OCI-LY3 (cell line): ENCODE results near the gene EXTL2.
A peak's percentile ranks its signal among the peaks of the same experiment; 100 is the strongest.

Source experiments
- H2AFZ ChIP-seq: fragments of 200-600, 300-600 bp; shearing (Covaris generic); 2 replicates; pipeline ENCODE4 v1.6.0; 2014; ENCODE audit warnings: antibody characterized with exemption, low read depth, low read length
- H3K27ac ChIP-seq: fragments of 200-600, 300-600 bp; sonication (generic); 2 replicates; pipeline ENCODE4 v1.5.1; 2014; ENCODE audit warnings: mild to moderate bottlenecking, low read length, moderate library complexity, mixed read lengths
- H3K27me3 ChIP-seq: fragments of 200-600, 300-600 bp; sonication (generic); 2 replicates; pipeline ENCODE4 v1.6.1; 2014; ENCODE audit warnings: low read depth, low read length, mixed read lengths
- H3K36me3 ChIP-seq: fragments of 200-600, 300-600 bp; sonication (generic); replicated peaks from 2 replicates; pipeline ENCODE3; 2014; ENCODE audit warnings: low read depth, low read length, mixed read lengths
- H3K4me1 ChIP-seq: fragments of 300-600, 200-600 bp; sonication (generic); 2 replicates; pipeline ENCODE4 v1.6.1; 2014; ENCODE audit warnings: low read length, mixed read lengths
- H3K4me2 ChIP-seq: fragments of 200-600, 300-600 bp; sonication (generic); 2 replicates; pipeline ENCODE4 v1.6.1; 2014; ENCODE audit warnings: low read length, mixed read lengths
- H3K4me3 ChIP-seq: fragments of 300-600, 200-600 bp; sonication (generic); 2 replicates; pipeline ENCODE4 v1.5.1; 2014; ENCODE audit warnings: antibody characterized with exemption, mild to moderate bottlenecking, low read length, moderate library complexity
- H3K79me2 ChIP-seq: fragments of 300-600, 200-600 bp; shearing (Covaris generic); 2 replicates; pipeline ENCODE4 v1.6.1; 2014; ENCODE audit warnings: mild to moderate bottlenecking, low read length, mixed read lengths
- H3K9ac ChIP-seq: fragments of 300-600, 200-600 bp; shearing (Covaris generic); 2 replicates; pipeline ENCODE4 v1.6.0; 2014; ENCODE audit warnings: mild to moderate bottlenecking, low read length, moderate library complexity
- H3K9me3 ChIP-seq: fragments of 200-600, 300-600 bp; shearing (Covaris generic); 2 replicates; pipeline ENCODE4 v1.6.1; 2014; ENCODE audit warnings: low read length, mixed read lengths; ENCODE audit not compliant: insufficient read depth
- H4K20me1 ChIP-seq: fragments of 200-600, 300-600 bp; sonication (generic); 2 replicates; pipeline ENCODE4 v1.6.1; 2016; ENCODE audit warnings: low read length, mixed read lengths; ENCODE audit not compliant: insufficient read depth
- EZH2phosphoT487 ChIP-seq: fragments of 200-600 bp; shearing (Covaris generic); IDR thresholded peaks from 2 replicates; pipeline ENCODE4 v1.6.1; 2018; ENCODE audit warnings: antibody characterized with exemption, mixed run types, low read depth
- TF ChIP-seq, protein P1 (sequence below): fragments of 200-600, 300-600 bp; sonication (generic); IDR thresholded peaks from 2 replicates; pipeline ENCODE4 v1.5.1; 2014; ENCODE audit warnings: antibody characterized with exemption, low read length, low read depth

EXTL2 gene

DNA sequence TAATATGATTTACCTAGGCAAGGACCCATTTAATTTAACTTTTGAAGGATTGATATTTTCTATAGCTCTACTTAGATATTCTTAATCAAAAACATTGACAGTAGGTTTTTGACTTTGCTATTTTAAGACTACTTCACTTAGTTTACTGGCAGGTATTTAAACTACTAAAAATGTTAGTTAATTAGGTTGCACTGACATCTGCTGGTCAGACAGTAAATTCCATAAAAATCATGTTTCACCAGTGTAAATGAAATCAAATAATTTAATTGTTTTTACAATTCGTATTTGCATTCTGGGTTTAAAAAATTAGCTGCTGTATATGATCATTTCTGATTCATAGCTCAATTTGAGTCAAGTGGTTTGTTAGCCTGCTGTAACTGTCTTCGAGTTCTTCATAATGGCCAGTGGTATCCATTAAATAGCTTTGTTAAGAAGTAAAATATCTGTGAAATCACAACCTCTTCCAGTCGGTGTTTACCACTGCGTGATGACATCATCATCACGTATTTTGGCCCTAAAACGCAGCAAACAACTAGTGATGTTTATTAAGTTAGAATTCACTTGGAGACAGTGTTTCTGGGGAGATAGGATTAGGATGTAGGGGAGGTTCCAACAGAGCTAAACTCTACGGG lies 26.2 kb downstream of the EXTL2 start:
- TF ChIP-seq, protein P1, sequence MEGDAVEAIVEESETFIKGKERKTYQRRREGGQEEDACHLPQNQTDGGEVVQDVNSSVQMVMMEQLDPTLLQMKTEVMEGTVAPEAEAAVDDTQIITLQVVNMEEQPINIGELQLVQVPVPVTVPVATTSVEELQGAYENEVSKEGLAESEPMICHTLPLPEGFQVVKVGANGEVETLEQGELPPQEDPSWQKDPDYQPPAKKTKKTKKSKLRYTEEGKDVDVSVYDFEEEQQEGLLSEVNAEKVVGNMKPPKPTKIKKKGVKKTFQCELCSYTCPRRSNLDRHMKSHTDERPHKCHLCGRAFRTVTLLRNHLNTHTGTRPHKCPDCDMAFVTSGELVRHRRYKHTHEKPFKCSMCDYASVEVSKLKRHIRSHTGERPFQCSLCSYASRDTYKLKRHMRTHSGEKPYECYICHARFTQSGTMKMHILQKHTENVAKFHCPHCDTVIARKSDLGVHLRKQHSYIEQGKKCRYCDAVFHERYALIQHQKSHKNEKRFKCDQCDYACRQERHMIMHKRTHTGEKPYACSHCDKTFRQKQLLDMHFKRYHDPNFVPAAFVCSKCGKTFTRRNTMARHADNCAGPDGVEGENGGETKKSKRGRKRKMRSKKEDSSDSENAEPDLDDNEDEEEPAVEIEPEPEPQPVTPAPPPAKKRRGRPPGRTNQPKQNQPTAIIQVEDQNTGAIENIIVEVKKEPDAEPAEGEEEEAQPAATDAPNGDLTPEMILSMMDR = peak; percentile 64
- no peak for TF ChIP-seq EZH2phosphoT487
- Histone ChIP-seq H3K9me3 (no peaks in the 10 kb centered on the region), H3K4me2 (peak overlapping the region; percentile 48), H3K27ac (no peak overlapping the region), H3K79me2 (no peaks in the 10 kb centered on the region), H3K4me1 (peaks cover 3% of the 10 kb centered on the region; the same call in 1 of the 2 replicates), H2AFZ (0 out of 2 replicates have a peak overlapping the region, but pooled peaks have one; percentile 17), H3K9ac (no peak overlapping the region), H3K36me3 (no peaks in the 10 kb centered on the region), H3K4me3 (peak overlapping the region; percentile 39), H4K20me1 (no peaks in the 10 kb centered on the region), H3K27me3 (no peaks in the 10 kb centered on the region)

DNA sequence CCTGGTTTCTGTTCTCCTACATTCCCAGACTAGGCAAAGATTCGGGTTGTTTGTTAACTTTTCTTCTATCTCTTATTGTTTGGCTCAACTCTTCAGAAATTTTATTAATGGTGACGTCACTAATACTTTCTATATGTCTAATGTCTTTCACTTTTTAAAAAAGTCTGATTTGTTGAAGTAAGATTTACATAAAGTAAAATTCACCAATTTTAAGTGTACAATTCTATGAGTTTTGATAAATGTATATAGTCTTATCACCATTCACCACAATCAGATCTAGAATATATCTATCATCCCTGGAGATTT lies 27.8 kb downstream of the EXTL2 start:
- H3K36me3 ChIP-seq = no peaks in the 10 kb centered on the region
- no peak overlapping the region for H2AFZ ChIP-seq
- no peak overlapping the region for H3K4me3 ChIP-seq
- H3K9me3 ChIP-seq = no peaks in the 10 kb centered on the region
- no peaks in the 10 kb centered on the region for H4K20me1 ChIP-seq
- H3K4me1 ChIP-seq = peaks cover 3% of the 10 kb centered on the region; the same call in 1 of the 2 replicates
- TF ChIP-seq, protein P1 = no peak
- no peak for TF ChIP-seq EZH2phosphoT487
- H3K9ac ChIP-seq = no peak overlapping the region
- no peaks in the 10 kb centered on the region for H3K79me2 ChIP-seq
- H3K4me2 ChIP-seq = no peak overlapping the region; the same call in 1 of the 2 replicates
- no peak overlapping the region for H3K27ac ChIP-seq
- no peaks in the 10 kb centered on the region for H3K27me3 ChIP-seq

DNA sequence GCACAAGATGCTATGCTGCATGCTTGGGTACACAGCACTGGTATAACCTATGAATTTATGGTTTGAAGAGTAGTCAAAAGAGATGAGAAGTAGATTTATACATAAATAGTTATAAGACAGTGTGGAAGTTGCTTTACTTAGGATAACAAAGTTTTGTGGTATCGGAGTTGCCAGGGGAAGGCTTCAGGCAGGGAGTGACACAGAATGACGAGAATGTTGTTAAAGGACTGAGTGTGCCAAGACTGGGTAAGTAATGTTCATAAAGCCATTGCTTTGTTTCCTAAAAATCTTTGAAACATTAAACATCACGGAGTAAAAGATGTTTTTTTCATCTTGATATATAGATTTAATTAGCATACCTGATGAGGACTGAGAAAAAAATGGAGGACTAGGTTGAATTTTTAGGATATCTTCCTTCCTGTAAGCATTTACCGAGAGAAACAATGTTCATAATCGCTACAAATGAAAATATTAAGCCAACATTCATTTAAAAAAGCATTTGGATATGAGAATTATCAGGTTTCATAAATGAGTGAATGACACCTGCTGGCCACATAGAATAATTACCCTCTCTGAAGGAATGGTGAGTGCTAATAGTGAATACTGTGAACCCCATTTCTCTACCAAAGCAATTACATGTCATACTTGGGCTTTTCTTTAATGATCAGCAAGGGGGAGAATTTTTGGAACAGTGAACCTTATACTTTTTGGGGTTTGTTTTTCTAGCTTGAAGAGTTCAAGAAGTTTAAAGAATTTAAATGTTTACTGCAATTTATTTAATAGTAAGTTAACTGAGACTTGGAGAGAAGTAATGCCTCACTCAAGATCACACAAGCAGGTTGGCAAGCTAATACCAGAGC lies 28.4 kb downstream of the EXTL2 start:
- Histone ChIP-seq H3K4me1 (peaks cover 3% of the 10 kb centered on the region; the same call in 1 of the 2 replicates), H3K9ac (no peak overlapping the region), H3K79me2 (no peaks in the 10 kb centered on the region), H3K4me2 (peak overlapping the region; percentile 27), H3K9me3 (no peaks in the 10 kb centered on the region), H4K20me1 (no peaks in the 10 kb centered on the region), H3K36me3 (no peaks in the 10 kb centered on the region), H2AFZ (no peak overlapping the region), H3K27me3 (no peaks in the 10 kb centered on the region), H3K27ac (no peak overlapping the region), H3K4me3 (no peak overlapping the region)
- no peak for TF ChIP-seq EZH2phosphoT487
- TF ChIP-seq, protein P1 = peak; percentile 61

DNA sequence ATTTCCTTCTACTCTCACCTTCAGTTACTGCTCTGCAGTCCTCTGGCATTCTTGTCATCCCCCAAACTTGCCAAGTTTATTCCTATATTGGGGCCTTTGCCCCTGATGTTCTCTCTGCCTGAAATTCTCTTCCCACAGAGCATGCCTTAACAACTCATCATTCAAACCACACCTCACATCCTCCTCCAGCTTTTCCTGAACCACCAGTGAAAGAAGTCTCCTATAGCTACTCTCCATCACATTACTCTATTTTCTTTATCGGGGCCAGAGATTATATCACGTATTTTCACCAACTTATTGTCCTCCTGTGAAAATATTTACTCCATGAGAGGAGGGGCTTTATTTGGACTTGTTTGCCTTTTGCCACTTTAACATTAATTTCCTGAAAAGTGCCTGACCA lies 32.1 kb downstream of the EXTL2 start:
- H3K4me1 ChIP-seq = no peaks in the 10 kb centered on the region

More for the DNA sequence above, 32.1 kb downstream of the EXTL2 start:
- Histone ChIP-seq H3K9me3 (no peaks in the 10 kb centered on the region), H3K9ac (no peak overlapping the region), H3K27me3 (no peaks in the 10 kb centered on the region), H3K4me3 (no peak overlapping the region), H3K4me2 (no peak overlapping the region), H3K79me2 (no peaks in the 10 kb centered on the region), H3K36me3 (no peaks in the 10 kb centered on the region), H4K20me1 (no peaks in the 10 kb centered on the region), H3K27ac (no peak overlapping the region), H2AFZ (no peak overlapping the region)
- no peak for TF ChIP-seq EZH2phosphoT487
- TF ChIP-seq, protein P1 = no peak
